Nephron progenitor cell (in vitro differentiated cells): Measurements from ENCODE around the gene RAB40B.
"Not testable (repeated sequence)": the region's sequence is repeated elsewhere in the genome, so short reads cannot be mapped to it uniquely, and the experiment has no call there.

Experiments
- DNase-seq: peaks from one replicate; pipeline ENCODE4 v3.0.0; 2021
- H3K27ac Mint-ChIP-seq: 2 replicates; pipeline ENCODE4 v1.8.0; 2021; ENCODE audit warnings: mild to moderate bottlenecking, moderate library complexity, mixed read lengths
- H3K27me3 Mint-ChIP-seq: 2 replicates; pipeline ENCODE4 v1.8.0; 2021; ENCODE audit warnings: mild to moderate bottlenecking, low read depth, mixed read lengths; ENCODE audit not compliant: poor library complexity
- H3K36me3 Mint-ChIP-seq: 2 replicates; pipeline ENCODE4 v1.8.0; 2021; ENCODE audit warnings: low read depth, mixed read lengths
- H3K4me1 Mint-ChIP-seq: 2 replicates; pipeline ENCODE4 v1.8.0; 2021; ENCODE audit warnings: mixed read lengths
- H3K4me3 Mint-ChIP-seq: 2 replicates; pipeline ENCODE4 v1.8.0; 2021; ENCODE audit warnings: mild to moderate bottlenecking, moderate library complexity, mixed read lengths
- H3K9me3 Mint-ChIP-seq: 2 replicates; pipeline ENCODE4 v1.8.0; 2021; ENCODE audit warnings: mild to moderate bottlenecking, moderate library complexity, mixed read lengths
- CTCF ChIP-seq: fragments of 200-600 bp; sonication (generic); IDR thresholded peaks from 2 replicates; pipeline ENCODE4 v1.5.0; 2021; ENCODE audit warnings: antibody characterized with exemption

RAB40B gene

GRCh38 chr17:82658331-82658730 lies 40.2 kb downstream of the RAB40B start:
- Mint-ChIP-seq H3K27ac (no peak overlapping the region), H3K4me3 (no peak overlapping the region), H3K4me1 (peaks cover 27% of the 10 kb centered on the region), H3K36me3 (peaks cover 31% of the 10 kb centered on the region), H3K27me3 (peaks cover 12% of the 10 kb centered on the region), H3K9me3 (peaks cover 22% of the 10 kb centered on the region)
- no peak for TF ChIP-seq CTCF
- no peak for DNase-seq

- Mint-ChIP-seq H3K27me3 (peaks cover 15% of the 10 kb centered on the region), H3K27ac (no peak overlapping the region), H3K4me3 (no peak overlapping the region), H3K4me1 (peaks cover 27% of the 10 kb centered on the region), H3K9me3 (peaks cover 22% of the 10 kb centered on the region), H3K36me3 (peaks cover 31% of the 10 kb centered on the region)
- no peak for DNase-seq
- no peak for TF ChIP-seq CTCF
Observed at GRCh38 chr17:82657926-82658325, 40.6 kb downstream of the RAB40B start.

- Mint-ChIP-seq H3K4me1 (peaks cover 25% of the 10 kb centered on the region), H3K27me3 (peaks cover 19% of the 10 kb centered on the region), H3K9me3 (peaks cover 21% of the 10 kb centered on the region), H3K27ac (no peak overlapping the region), H3K36me3 (peaks cover 30% of the 10 kb centered on the region), H3K4me3 (no peak overlapping the region)
- DNase-seq: no peak
- no peak for TF ChIP-seq CTCF
Observed at GRCh38 chr17:82656266-82656665, 42.2 kb downstream of the RAB40B start.

DNA sequence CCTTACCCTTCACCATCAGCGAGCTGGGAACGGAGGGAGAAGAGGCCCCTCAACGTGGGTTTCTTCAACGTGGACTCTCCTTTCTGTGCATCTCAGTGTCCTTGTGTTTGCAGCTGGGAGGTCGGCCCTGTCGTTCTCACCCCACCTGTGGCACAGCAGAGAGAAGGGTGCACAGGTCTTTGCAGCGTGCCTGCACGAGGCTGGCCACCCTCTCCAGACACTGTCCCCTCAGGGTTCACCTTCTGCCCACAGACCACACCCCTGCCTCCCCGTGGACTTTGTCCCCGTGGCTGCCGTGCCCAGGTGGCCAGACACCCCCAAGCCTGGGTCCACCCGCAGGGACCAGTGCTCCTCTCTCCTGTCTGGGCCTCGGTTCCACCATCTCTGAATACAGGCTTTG lies 43.0 kb downstream of the RAB40B start:
- H3K4me3 Mint-ChIP-seq: no peak overlapping the region
- DNase-seq: no peak
- peaks cover 21% of the 10 kb centered on the region for H3K27me3 Mint-ChIP-seq
- no peak for TF ChIP-seq CTCF
- peaks cover 24% of the 10 kb centered on the region for H3K36me3 Mint-ChIP-seq
- peaks cover 14% of the 10 kb centered on the region for H3K9me3 Mint-ChIP-seq
- H3K4me1 Mint-ChIP-seq: peaks cover 22% of the 10 kb centered on the region
- no peak overlapping the region for H3K27ac Mint-ChIP-seq

DNA sequence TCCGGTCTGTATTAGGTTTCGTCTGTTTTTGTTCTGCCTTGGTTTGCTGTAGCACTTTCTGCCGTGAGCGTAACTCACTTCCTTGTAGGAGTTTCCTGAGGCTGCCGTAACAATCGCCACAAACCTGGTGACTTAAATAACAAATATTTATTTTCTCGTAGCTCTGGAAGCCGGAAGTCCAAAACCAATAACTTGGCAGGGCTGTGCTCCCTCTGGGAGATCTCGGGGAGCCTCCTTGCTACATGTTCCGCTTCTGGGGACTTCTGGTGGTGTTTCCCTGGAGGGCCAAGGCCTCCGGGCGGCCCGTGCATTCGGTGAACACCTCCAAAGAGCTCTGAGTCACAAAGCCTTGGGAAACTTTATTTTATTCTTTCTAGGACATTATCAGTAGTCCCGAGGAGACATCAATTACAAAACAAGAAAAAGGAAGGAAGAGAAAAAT lies 43.4 kb downstream of the RAB40B start:
- Mint-ChIP-seq H3K9me3 (peaks cover 12% of the 10 kb centered on the region), H3K27ac (peak overlapping the region; percentile 90), H3K4me1 (peaks cover 22% of the 10 kb centered on the region), H3K4me3 (no peak overlapping the region), H3K36me3 (peaks cover 23% of the 10 kb centered on the region), H3K27me3 (peaks cover 25% of the 10 kb centered on the region)
- TF ChIP-seq CTCF: no peak
- DNase-seq: no peak

GRCh38 chr17:82654611-82655010 lies 43.9 kb downstream of the RAB40B start:
- H3K4me3 Mint-ChIP-seq, DNase-seq, H3K9me3 Mint-ChIP-seq: not testable (repeated sequence)
- peak overlapping the region; percentile 90 for H3K27ac Mint-ChIP-seq
- H3K4me1 Mint-ChIP-seq: peaks cover 27% of the 10 kb centered on the region
- H3K36me3 Mint-ChIP-seq: peaks cover 18% of the 10 kb centered on the region
- H3K27me3 Mint-ChIP-seq: peaks cover 23% of the 10 kb centered on the region
